ENCODE measurements around the gene STAP2. TPM values are rescaled to one million over a fixed set of nuclear protein-coding genes. Genes with fewer than 3 reads are reported as not detected.
"Not testable (repeated sequence)": the region's sequence is repeated elsewhere in the genome, so short reads cannot be mapped to it uniquely, and the experiment has no call there.

STAP2 gene
- total RNA-seq, 1 experiment from 2014 or later = 2.6 TPM

- DNase-seq (ENCODE audit: extremely low read depth, low read depth) = no peak
Observed at GRCh38 chr19:4359627-4360000, 21.0 kb upstream of the STAP2 start.

- no peak for DNase-seq (ENCODE audit: extremely low read depth, low read depth)
Observed at GRCh38 chr19:4358709-4359626, 20.3 kb upstream of the STAP2 start.

GRCh38 chr19:4357921-4358326, 19.3 kb upstream of the STAP2 start:
- DNase-seq (ENCODE audit: extremely low read depth, low read depth) = no peak

- no peak for DNase-seq (ENCODE audit: extremely low read depth, low read depth)
Observed at GRCh38 chr19:4357095-4357797, 18.6 kb upstream of the STAP2 start.

GRCh38 chr19:4354897-4355296, 16.3 kb upstream of the STAP2 start:
- DNase-seq (ENCODE audit: extremely low read depth, low read depth) = no peak

GRCh38 chr19:4354282-4354681, 15.7 kb upstream of the STAP2 start:
- DNase-seq (ENCODE audit: extremely low read depth, low read depth) = no peak

- peak; percentile 36 for DNase-seq (ENCODE audit: extremely low read depth, low read depth)
Observed at GRCh38 chr19:4352701-4353121, 14.1 kb upstream of the STAP2 start.

- no peak for DNase-seq (ENCODE audit: extremely low read depth, low read depth)
Observed at GRCh38 chr19:4350726-4351125, 12.1 kb upstream of the STAP2 start.

- no peak for DNase-seq (ENCODE audit: extremely low read depth, low read depth)
Observed at GRCh38 chr19:4350111-4350510, 11.5 kb upstream of the STAP2 start.

- not testable (repeated sequence) for DNase-seq (ENCODE audit: extremely low read depth, low read depth)
Observed at GRCh38 chr19:4349225-4349624, 10.6 kb upstream of the STAP2 start.

GRCh38 chr19:4347521-4347920, 8.9 kb upstream of the STAP2 start:
- no peak for DNase-seq (ENCODE audit: extremely low read depth, low read depth)

- no peak for DNase-seq (ENCODE audit: extremely low read depth, low read depth)
Observed at GRCh38 chr19:4346020-4346383, 7.4 kb upstream of the STAP2 start.

- DNase-seq (ENCODE audit: extremely low read depth, low read depth) = no peak
Observed at GRCh38 chr19:4345342-4346019, 6.9 kb upstream of the STAP2 start.

- DNase-seq (ENCODE audit: extremely low read depth, low read depth) = peak; percentile 73
Observed at GRCh38 chr19:4343370-4344307, 5.0 kb upstream of the STAP2 start, which contains the start of gene MPND. Gene MPND, plus strand, starts transcription at chr19:4343562. Its CDS starts 32 bp downstream, at chr19:4343594.

- DNase-seq (ENCODE audit: extremely low read depth, low read depth) = peak; percentile 99
Observed at GRCh38 chr19:4342615-4343369, 4.2 kb upstream of the STAP2 start.

- no peak for DNase-seq (ENCODE audit: extremely low read depth, low read depth)
Observed at GRCh38 chr19:4342314-4342614, 3.6 kb upstream of the STAP2 start.

GRCh38 chr19:4337906-4338440, 654 bp downstream of the STAP2 start:
- no peak for DNase-seq (ENCODE audit: extremely low read depth, low read depth)

- DNase-seq (ENCODE audit: extremely low read depth, low read depth) = no peak
Observed at GRCh38 chr19:4334929-4335570, 3.6 kb downstream of the STAP2 start.

- DNase-seq (ENCODE audit: extremely low read depth, low read depth) = no peak
Observed at GRCh38 chr19:4329858-4330257, 8.8 kb downstream of the STAP2 start.
